Heart left ventricle (tissue), 16 donors: Measurements from ENCODE around the gene PLEKHB2. TPM values are rescaled to one million over a fixed set of nuclear protein-coding genes. Genes with fewer than 3 reads are reported as not detected.
"Not testable (repeated sequence)": the region's sequence is repeated elsewhere in the genome, so short reads cannot be mapped to it uniquely, and the experiment has no call there.

Experiments
- ATAC-seq, 4 donors: fragments of 200-7000 bp; cut with Tn5 transposase; one replicate each; pipeline ENCODE4 v1.9.1; 2020 to 2022; ENCODE audit warnings: moderate library complexity in 4 of 4, mild to moderate bottlenecking in 3 of 4, moderate number of reproducible peaks in 1 of 4
- DNase-seq, 5 donors: peaks; one replicate each; pipeline ENCODE4 v3.0.0-alpha.2; 2020
- H3K27ac ChIP-seq, 12 donors: fragments of 200-600 bp; sonication (generic) in 4 of 12; one replicate each; pipeline versions ENCODE4 v1.5.0 to v1.8.0; 2016 to 2022; ENCODE audit warnings: mild to moderate bottlenecking in 2 of 12
- H3K27me3 ChIP-seq, 9 donors: fragments of 200-600 bp; sonication (generic) in 2 of 9; one replicate each; pipeline versions ENCODE4 v1.5.1 to v1.8.0; 2016 to 2022; ENCODE audit warnings: mild to moderate bottlenecking in 3 of 9
- H3K36me3 ChIP-seq, 9 donors: fragments of 200-600 bp; sonication (generic) in 2 of 9; one replicate each; pipeline versions ENCODE4 v1.5.0 to v1.8.0; 2018 to 2022; ENCODE audit warnings: mild to moderate bottlenecking in 2 of 9
- H3K4me1 ChIP-seq, 12 donors: fragments of 200-600 bp; sonication (generic) in 4 of 12; one replicate each; pipeline versions ENCODE4 v1.5.0 to v1.8.0; 2016 to 2022; ENCODE audit warnings: mild to moderate bottlenecking in 3 of 12
- H3K4me3 ChIP-seq, 12 donors: fragments of 200-600 bp; sonication (generic) in 4 of 12; one replicate each; pipeline versions ENCODE4 v1.5.0 to v1.8.0; 2017 to 2022; ENCODE audit warnings: mild to moderate bottlenecking in 9 of 12, moderate library complexity in 4 of 12
- H3K9me3 ChIP-seq, 12 donors: fragments of 200-600 bp; sonication (generic) in 4 of 12; one replicate each; pipeline versions ENCODE4 v1.5.0 to v1.8.0; 2016 to 2022; ENCODE audit warnings: mild to moderate bottlenecking in 1 of 12
- CTCF ChIP-seq, 12 donors: fragments of 200-600 bp; sonication (generic) in 4 of 12; IDR thresholded peaks; one replicate each; pipeline versions ENCODE4 v1.5.0 to v1.8.0; 2018 to 2022; ENCODE audit warnings: antibody characterized with exemption in 12 of 12, mild to moderate bottlenecking in 5 of 12
- POLR2A ChIP-seq, 2 donors: fragments of 450-650 bp; IDR thresholded peaks; one replicate each; pipeline ENCODE4 v1.6.1; 2017; ENCODE audit warnings: antibody characterized with exemption in 2 of 2, mild to moderate bottlenecking in 2 of 2, moderate library complexity in 2 of 2
- WGBS, 4 donors: extraction: QIAGEN DNeasy Blood & Tissue Kit in 2 of 4; methylation state at CpG; one replicate each; pipeline versions ENCODE4 v1.1.5 to v1.1.7; 2013 to 2018; 5-methylcytosine and 5-hydroxymethylcytosine counted together
- intact Hi-C, 10 donors: fragments of 100-400 bp; cut with DNase I; formaldehyde crosslinking; loops; one replicate each; pipeline versions ENCODE4 v1.11.1 to v1.14.2; 2022
- polyA plus RNA-seq, 2 donors: library from polyadenylated mRNA; stranded (reverse); fragments of 200-250 nt; gene quantifications; one replicate each; pipeline ENCODE4 v1.2.3, GENCODE V29; 2013
- total RNA-seq, 9 donors: library from RNA; depleted of rRNA in 2 of 9; stranded (reverse); fragments of >200 nt in 2 of 9; fragmentation: NEBNext Ultra II Directional in 3 of 9; extraction: Animal tissue kit (Norgen Biotek cat#: 25700) in 3 of 9; gene quantifications; one replicate each; pipeline versions ENCODE4 v1.1.0 to v1.2.4, GENCODE V29; 2016 to 2023
- donor health status: ischemic (EF 13 %, LVEDD 7.1; RV severe dilation, severe dysfunction).
- donor health status: healthy with polysubstance abuse.
- donor health status: DM: no; HTN: yes; CAD: no.
- donor health status: DM: no; HTN: no; CAD: no.
- donor health status: ischemic (EF 25% LVEDD 6.9; RV normal size, moderate dysfunction).
- donor health status: ischemic (EF 25% LVEDD 5.7; RV mildly dilated, moderate dysfunction).
- donor health status: healthy.
- donor health status: DM: yes; HTN: yes; CAD: no.
- donor health status: ischemic (EF 35%, LVEDD 5.7; RV mildly dilated, moderate dysfunction).
- donor health status: nonischemic (EF 11% LVEDD 7.7; RV severe dilation, severe dysfunction).
- donor health status: DM: yes; HTN: yes; CAD: no.
- donor health status: PGD.
- donor health status: ischemic (EF 29% LVEDD 5.4; RV normal size, mild dysfunction).
- donor health status: nonischemic (EF 23%, LVEDD 6.1; RV moderate dilation, normal function).

The PLEKHB2 gene
- total and polyA plus RNA-seq, 11 donors, result 7.7 to 71.8 (median 42.2) TPM

- Histone ChIP-seq H3K36me3 (peaks cover 0 to 99% (median 87%) of the 10 kb centered on the region in 9 donors), H3K27ac (no peak overlapping the region), H3K9me3 (no peaks in the 10 kb centered on the region), H3K4me3 (no peak overlapping the region), H3K4me1 (peaks cover 0 to 3% (median 0%) of the 10 kb centered on the region in 12 donors), H3K27me3 (no peaks in the 10 kb centered on the region)
- DNase-seq, result no peak
- ATAC-seq, result no peak
- WGBS, 4 donors, result 92 to 94% (median 93%) methylated on average over 7 of the region's 7 CpGs
- TF ChIP-seq POLR2A (IDR thresholded peaks at IDR 0.05), result no peak
- no peak for TF ChIP-seq CTCF (IDR thresholded peaks at IDR 0.05)
- intact Hi-C loops, result no loop called here
These were observed 41.1 kb downstream of the PLEKHB2 start for GRCh38 chr2:131146231-131146630.

DNA sequence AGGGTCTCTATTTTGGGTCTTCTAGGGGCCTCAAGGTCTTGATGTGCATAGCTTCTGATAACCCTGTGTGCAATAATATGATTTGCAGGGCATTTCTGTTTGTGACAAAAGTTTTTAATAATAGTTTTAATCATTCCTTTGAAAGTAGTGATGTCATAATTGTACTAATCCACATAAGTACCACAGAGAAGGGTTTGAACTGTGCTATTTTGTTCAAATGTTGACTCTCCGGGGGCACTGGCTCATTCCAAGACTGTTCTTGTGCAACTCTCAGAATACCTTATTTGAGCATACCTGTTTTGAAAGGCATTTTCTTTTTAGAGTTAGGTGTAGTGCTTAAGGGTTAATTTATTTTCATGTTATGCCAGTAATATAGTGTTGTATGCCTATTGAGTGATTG lies 41.6 kb downstream of the PLEKHB2 start:
- Histone ChIP-seq H3K4me1 (peaks cover 0 to 3% (median 0%) of the 10 kb centered on the region in 12 donors), H3K9me3 (no peaks in the 10 kb centered on the region), H3K4me3 (no peak overlapping the region), H3K27me3 (no peaks in the 10 kb centered on the region), H3K36me3 (peaks cover 0 to 94% (median 81%) of the 10 kb centered on the region in 9 donors), H3K27ac (no peak overlapping the region)
- TF ChIP-seq POLR2A (IDR thresholded peaks at IDR 0.05), result no peak
- no peak for TF ChIP-seq CTCF (IDR thresholded peaks at IDR 0.05)
- ATAC-seq (no peak), DNase-seq (no peak)
- WGBS, 4 donors, result 93 to 100% (median 94%) methylated on average over 1 of the region's 1 CpG
- intact Hi-C loops, result no loop called here

- no peaks in the 10 kb centered on the region for H3K9me3 ChIP-seq
- ATAC-seq (peak in 2 of 4 donors; percentile 19 to 47), DNase-seq (no peak)
- intact Hi-C loops, result no loop called here
- 60 to 73% (median 66%) methylated on average over 3 of the region's 3 CpGs for WGBS, 4 donors
- H3K4me3 ChIP-seq, result no peak overlapping the region
- H3K4me1 ChIP-seq, result peaks cover 0 to 3% (median 0%) of the 10 kb centered on the region in 12 donors
- TF ChIP-seq POLR2A (IDR thresholded peaks at IDR 0.05) (no peak), CTCF (IDR thresholded peaks at IDR 0.05) (peak in 1 of 12 donors; percentile 11)
- H3K27me3 ChIP-seq, result no peaks in the 10 kb centered on the region
- H3K36me3 ChIP-seq, result peaks cover 0 to 78% (median 65%) of the 10 kb centered on the region in 9 donors
- no peak overlapping the region for H3K27ac ChIP-seq
These were observed 43.3 kb downstream of the PLEKHB2 start for GRCh38 chr2:131148426-131148825.

- ATAC-seq, DNase-seq, H3K4me1 ChIP-seq, H3K27me3 ChIP-seq, H3K9me3 ChIP-seq, H3K4me3 ChIP-seq, H3K27ac ChIP-seq: not testable (repeated sequence)
- intact Hi-C loops, result loop anchor here in 9 of 10 donors (5.0 to 10.0 kb wide), 9 partner anchors 187 to 997 kb away; partner anchors contain the start of gene MZT2A (in 1 of the 9)
- WGBS, 4 donors, result 95 to 99% (median 97%) methylated on average over 9 of the region's 9 CpGs
- peaks cover 0 to 61% (median 49%) of the 10 kb centered on the region in 9 donors for H3K36me3 ChIP-seq
These were observed 45.0 kb downstream of the PLEKHB2 start for GRCh38 chr2:131150109-131150508.

- TF ChIP-seq POLR2A (IDR thresholded peaks at IDR 0.05) (no peak), CTCF (IDR thresholded peaks at IDR 0.05) (no peak)
- H3K27me3 ChIP-seq, result no peaks in the 10 kb centered on the region
- ATAC-seq (no peak), DNase-seq (no peak)
- no peaks in the 10 kb centered on the region for H3K9me3 ChIP-seq
- peaks cover 0 to 4% (median 0%) of the 10 kb centered on the region in 12 donors for H3K4me1 ChIP-seq
- 74 to 89% (median 81%) methylated on average over 6 of the region's 6 CpGs for WGBS, 4 donors
- intact Hi-C loops, result loop anchor here in 9 of 10 donors (5.0 to 10.0 kb wide), 9 partner anchors 186 to 996 kb away; partner anchors contain the start of gene MZT2A (in 1 of the 9)
- H3K4me3 ChIP-seq, result no peak overlapping the region
- H3K36me3 ChIP-seq, result peaks cover 0 to 48% (median 42%) of the 10 kb centered on the region in 9 donors
- no peak overlapping the region for H3K27ac ChIP-seq
These were observed 46.3 kb downstream of the PLEKHB2 start for GRCh38 chr2:131151398-131151797.
